ENCODE data around the gene ZSCAN2.

Gene ZSCAN2

DNA sequence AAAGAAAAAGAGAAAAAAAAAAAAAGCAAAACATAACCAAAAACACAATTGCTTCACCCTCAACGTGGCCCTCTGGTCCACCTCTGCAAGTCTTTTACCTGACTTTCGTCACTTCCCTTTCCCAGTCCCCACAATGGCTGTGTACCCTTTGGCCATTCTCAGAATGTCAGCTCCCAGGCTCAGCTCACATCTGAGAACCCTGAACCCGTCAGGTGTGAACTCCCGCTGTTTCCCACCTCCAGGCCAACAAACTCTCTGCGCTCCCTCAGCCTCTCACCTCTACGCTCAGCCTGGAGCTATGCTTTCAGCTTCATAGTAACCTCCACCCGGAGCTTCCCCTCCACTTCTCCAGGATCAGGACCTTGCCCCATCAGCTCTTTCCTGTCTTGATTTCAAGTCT, 23.6 kb downstream of the ZSCAN2 start:
- H3K4me3 ChIP-seq (ENCODE audit: low read depth in 1 of 2, low read length in 1 of 2), result no peak overlapping the region
- H3K4me1 ChIP-seq (ENCODE audit: control insufficient read depth in 1 of 2, insufficient read depth in 1 of 2, low read depth in 1 of 2, low read length in 1 of 2), result peaks cover 11 to 13% of the 10 kb centered on the region in 2 experiments
- no peaks in the 10 kb centered on the region for H3K27me3 ChIP-seq
- H3K36me3 ChIP-seq, result no peaks in the 10 kb centered on the region
- peaks cover 10% of the 10 kb centered on the region for H3K9me3 ChIP-seq
- TF ChIP-seq, protein P1, sequence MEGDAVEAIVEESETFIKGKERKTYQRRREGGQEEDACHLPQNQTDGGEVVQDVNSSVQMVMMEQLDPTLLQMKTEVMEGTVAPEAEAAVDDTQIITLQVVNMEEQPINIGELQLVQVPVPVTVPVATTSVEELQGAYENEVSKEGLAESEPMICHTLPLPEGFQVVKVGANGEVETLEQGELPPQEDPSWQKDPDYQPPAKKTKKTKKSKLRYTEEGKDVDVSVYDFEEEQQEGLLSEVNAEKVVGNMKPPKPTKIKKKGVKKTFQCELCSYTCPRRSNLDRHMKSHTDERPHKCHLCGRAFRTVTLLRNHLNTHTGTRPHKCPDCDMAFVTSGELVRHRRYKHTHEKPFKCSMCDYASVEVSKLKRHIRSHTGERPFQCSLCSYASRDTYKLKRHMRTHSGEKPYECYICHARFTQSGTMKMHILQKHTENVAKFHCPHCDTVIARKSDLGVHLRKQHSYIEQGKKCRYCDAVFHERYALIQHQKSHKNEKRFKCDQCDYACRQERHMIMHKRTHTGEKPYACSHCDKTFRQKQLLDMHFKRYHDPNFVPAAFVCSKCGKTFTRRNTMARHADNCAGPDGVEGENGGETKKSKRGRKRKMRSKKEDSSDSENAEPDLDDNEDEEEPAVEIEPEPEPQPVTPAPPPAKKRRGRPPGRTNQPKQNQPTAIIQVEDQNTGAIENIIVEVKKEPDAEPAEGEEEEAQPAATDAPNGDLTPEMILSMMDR (IDR thresholded peaks at IDR 0.05), result no peak
- no peak overlapping the region for H3K27ac ChIP-seq

DNA sequence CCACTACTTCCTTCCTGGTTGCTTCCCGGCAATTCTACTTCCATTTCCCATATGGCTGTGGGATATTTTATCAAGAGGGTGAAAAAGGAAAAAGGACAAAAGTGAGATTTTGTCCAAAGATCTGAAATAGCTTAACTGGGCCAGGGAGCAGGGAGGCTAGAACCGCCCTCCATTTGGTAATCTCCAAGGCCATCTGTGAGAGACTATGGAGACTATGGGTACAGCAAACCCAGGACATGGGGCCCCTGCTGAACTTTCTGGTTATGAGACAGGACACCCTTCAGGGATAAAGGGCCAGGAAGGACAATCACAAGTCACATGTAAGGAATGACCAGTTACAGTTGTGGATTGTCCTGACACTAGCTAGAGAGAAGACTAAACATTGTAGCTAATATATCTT, 24.3 kb downstream of the ZSCAN2 start:
- TF ChIP-seq, protein P1 (IDR thresholded peaks at IDR 0.05), result no peak
- H3K27me3 ChIP-seq, result no peaks in the 10 kb centered on the region
- H3K4me1 ChIP-seq (ENCODE audit: control insufficient read depth in 1 of 2, insufficient read depth in 1 of 2, low read depth in 1 of 2, low read length in 1 of 2), result peaks cover 12 to 13% of the 10 kb centered on the region in 2 experiments
- H3K9me3 ChIP-seq, result peaks cover 10% of the 10 kb centered on the region
- H3K36me3 ChIP-seq, result no peaks in the 10 kb centered on the region
- no peak overlapping the region for H3K27ac ChIP-seq
- H3K4me3 ChIP-seq (ENCODE audit: low read depth in 1 of 2, low read length in 1 of 2), result no peak overlapping the region

DNA sequence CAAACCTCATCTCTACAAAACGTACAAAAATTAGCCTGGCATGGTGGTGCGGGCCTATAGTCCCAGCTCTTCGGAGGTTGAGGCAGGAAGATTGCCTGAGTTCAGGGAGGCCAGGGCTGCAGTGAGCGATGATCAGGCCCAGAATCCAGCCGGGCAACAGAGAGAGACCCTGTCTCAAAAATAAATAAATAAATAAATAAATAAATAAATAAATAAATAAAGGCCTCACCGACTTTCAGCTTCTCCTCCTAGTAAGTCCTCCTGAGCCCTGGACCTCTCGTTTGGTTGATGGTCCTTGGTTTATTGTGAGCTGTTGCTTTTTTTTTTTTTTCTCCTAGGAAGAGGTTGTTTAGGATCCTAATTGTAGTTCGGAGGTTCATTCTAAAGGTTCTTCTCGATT, 28.2 kb downstream of the ZSCAN2 start:
- no peaks in the 10 kb centered on the region for H3K27me3 ChIP-seq
- H3K36me3 ChIP-seq, result no peaks in the 10 kb centered on the region
- TF ChIP-seq, protein P1 (IDR thresholded peaks at IDR 0.05), result no peak
- H3K27ac ChIP-seq, result no peak overlapping the region
- peaks cover 40 to 43% of the 10 kb centered on the region in 2 experiments for H3K4me1 ChIP-seq (ENCODE audit: control insufficient read depth in 1 of 2, insufficient read depth in 1 of 2, low read depth in 1 of 2, low read length in 1 of 2)
- no peaks in the 10 kb centered on the region for H3K9me3 ChIP-seq
- no peak overlapping the region for H3K4me3 ChIP-seq (ENCODE audit: low read depth in 1 of 2, low read length in 1 of 2)

DNA sequence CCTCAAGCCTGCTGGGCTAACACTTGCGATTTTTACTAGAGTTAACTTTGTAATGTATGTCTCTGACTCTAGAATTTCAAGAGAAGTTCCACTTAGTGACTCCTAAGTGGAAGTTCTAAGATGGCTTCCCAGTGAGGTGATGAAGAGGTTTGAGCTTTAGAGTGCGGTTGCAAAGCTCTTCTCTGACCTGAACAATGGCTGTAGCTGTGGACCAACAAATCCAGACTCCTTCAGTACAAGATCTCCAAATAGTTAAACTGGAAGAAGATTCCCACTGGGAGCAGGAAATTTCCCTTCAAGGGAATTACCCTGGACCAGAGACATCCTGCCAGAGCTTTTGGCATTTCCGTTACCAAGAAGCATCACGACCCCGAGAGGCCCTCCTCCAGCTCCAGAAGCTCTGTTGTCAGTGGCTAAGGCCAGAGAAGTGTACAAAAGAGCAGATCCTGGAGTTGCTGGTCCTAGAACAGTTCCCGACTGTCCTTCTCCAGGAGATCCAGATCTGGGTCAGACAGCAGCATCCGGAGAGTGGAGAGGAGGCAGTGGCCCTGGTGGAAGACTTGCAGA, 31.0 kb downstream of the ZSCAN2 start:
- H3K9me3 ChIP-seq, result no peaks in the 10 kb centered on the region
- H3K4me1 ChIP-seq (ENCODE audit: control insufficient read depth in 1 of 2, insufficient read depth in 1 of 2, low read depth in 1 of 2, low read length in 1 of 2), result peaks cover 37 to 41% of the 10 kb centered on the region in 2 experiments
- H3K36me3 ChIP-seq, result no peaks in the 10 kb centered on the region
- peak overlapping the region; percentile 77 for H3K27ac ChIP-seq
- peak overlapping the region; percentile 79 to 94 for H3K4me3 ChIP-seq (ENCODE audit: low read depth in 1 of 2, low read length in 1 of 2)
- H3K27me3 ChIP-seq, result no peaks in the 10 kb centered on the region
- TF ChIP-seq, protein P1 (IDR thresholded peaks at IDR 0.05), result no peak

DNA sequence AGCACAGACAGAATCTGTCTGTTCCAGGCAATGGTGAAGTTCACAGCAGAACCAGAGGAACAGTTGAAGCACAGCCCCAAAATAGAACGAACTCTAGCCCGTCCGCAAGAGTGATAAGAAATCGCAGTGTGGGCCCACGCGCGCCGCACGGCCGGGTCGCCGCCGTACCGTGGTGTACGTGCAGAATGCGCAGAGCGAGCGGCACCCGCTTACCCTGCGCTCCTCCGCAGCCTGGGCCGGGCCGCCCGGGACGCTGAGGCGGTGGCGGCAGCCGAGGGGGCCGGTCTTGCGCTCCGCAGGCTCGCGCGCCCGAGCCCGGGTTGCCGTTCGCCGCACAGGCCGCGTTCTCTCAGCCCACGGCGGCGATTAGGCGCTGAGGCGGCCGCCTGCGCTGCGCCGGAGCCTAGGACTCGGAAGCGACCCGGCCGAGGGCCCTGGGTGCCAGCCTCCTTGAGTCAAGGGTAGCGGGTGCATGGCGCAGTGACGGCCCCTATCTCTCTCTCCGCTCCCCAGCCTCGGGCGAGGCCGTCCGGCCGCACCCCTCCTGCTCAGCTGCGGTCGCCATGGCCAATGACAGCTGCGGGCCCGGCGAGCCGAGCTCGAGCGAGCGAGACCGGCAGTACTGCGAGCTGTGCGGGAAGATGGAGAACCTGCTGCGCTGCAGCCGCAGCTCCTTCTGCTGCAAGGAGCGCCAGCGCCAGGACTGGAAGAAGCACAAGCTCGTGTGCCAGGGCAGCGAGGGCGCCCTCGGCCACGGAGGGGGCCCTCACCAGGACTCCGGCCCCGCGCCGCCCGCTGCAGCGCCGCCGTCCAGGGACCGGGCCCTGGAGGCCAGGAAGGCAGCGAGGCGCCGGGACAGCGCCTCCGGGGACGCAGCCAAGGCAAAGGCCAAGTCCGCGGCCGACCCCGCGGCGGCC, 32.8 kb downstream of the ZSCAN2 start:
- Histone ChIP-seq H3K9me3 (no peaks in the 10 kb centered on the region), H3K36me3 (peaks cover 9% of the 10 kb centered on the region), H3K4me3 (ENCODE audit: low read depth in 1 of 2, low read length in 1 of 2) (peak overlapping the region; percentile 72 to 75), H3K27ac (peak overlapping the region; percentile 86), H3K27me3 (no peaks in the 10 kb centered on the region), H3K4me1 (ENCODE audit: control insufficient read depth in 1 of 2, insufficient read depth in 1 of 2, low read depth in 1 of 2, low read length in 1 of 2) (peaks cover 37 to 41% of the 10 kb centered on the region in 2 experiments)
- TF ChIP-seq, protein P1 (IDR thresholded peaks at IDR 0.05), result no peak

Measured in neutrophil (primary cell).